Activated CD4-positive, CD25-positive, alpha-beta regulatory T cell (primary cell): Measurements from ENCODE around the gene ATP13A3.

Experiments
- DNase-seq, 4 experiments: peaks; one replicate each; lab custom pipeline; 2025; lab: John Stamatoyannopoulos, UW

The ATP13A3 gene

GRCh38 chr3:194392576-194392975, 94.2 kb downstream of the ATP13A3 start:
- DNase-seq = no peak

- DNase-seq = no peak
These were observed 96.0 kb downstream of the ATP13A3 start for GRCh38 chr3:194390835-194391234.

- no peak for DNase-seq
These were observed 97.5 kb downstream of the ATP13A3 start for GRCh38 chr3:194389269-194389668.

GRCh38 chr3:194387926-194388418, 98.8 kb downstream of the ATP13A3 start:
- DNase-seq = no peak

- no peak for DNase-seq
These were observed 99.5 kb downstream of the ATP13A3 start for GRCh38 chr3:194387276-194387675.

GRCh38 chr3:194386648-194387047, 100.2 kb downstream of the ATP13A3 start:
- DNase-seq = no peak

- no peak for DNase-seq
These were observed 100.7 kb downstream of the ATP13A3 start for GRCh38 chr3:194386066-194386465.

- DNase-seq = no peak
These were observed 102.2 kb downstream of the ATP13A3 start for GRCh38 chr3:194384569-194385001.

- no peak for DNase-seq
These were observed 102.6 kb downstream of the ATP13A3 start for GRCh38 chr3:194384156-194384555.

- DNase-seq = no peak
These were observed 103.4 kb downstream of the ATP13A3 start for GRCh38 chr3:194383276-194383940.

GRCh38 chr3:194382892-194383223, 103.9 kb downstream of the ATP13A3 start:
- no peak for DNase-seq

- no peak for DNase-seq
These were observed 104.5 kb downstream of the ATP13A3 start for GRCh38 chr3:194382196-194382891.

- no peak for DNase-seq
These were observed 105.3 kb downstream of the ATP13A3 start for GRCh38 chr3:194381460-194381875.

- no peak for DNase-seq
These were observed 106.5 kb downstream of the ATP13A3 start for GRCh38 chr3:194380326-194380725.

- no peak for DNase-seq
These were observed 107.2 kb downstream of the ATP13A3 start for GRCh38 chr3:194379651-194380050.

- no peak for DNase-seq
These were observed 107.6 kb downstream of the ATP13A3 start for GRCh38 chr3:194379231-194379630.

- no peak for DNase-seq
These were observed 109.1 kb downstream of the ATP13A3 start for GRCh38 chr3:194377708-194378107.

- DNase-seq = no peak
These were observed 110.6 kb downstream of the ATP13A3 start for GRCh38 chr3:194376241-194376560.

GRCh38 chr3:194375473-194376240, 111.1 kb downstream of the ATP13A3 start:
- DNase-seq = no peak

- DNase-seq = no peak
These were observed 111.9 kb downstream of the ATP13A3 start for GRCh38 chr3:194374935-194375334.

GRCh38 chr3:194373899-194374298, 112.9 kb downstream of the ATP13A3 start:
- DNase-seq = no peak

- DNase-seq = no peak
These were observed 113.8 kb downstream of the ATP13A3 start for GRCh38 chr3:194373028-194373427.

- DNase-seq = no peak
These were observed 116.0 kb downstream of the ATP13A3 start for GRCh38 chr3:194370753-194371152.
